Activated CD4-positive, alpha-beta T cell treated with anti-CD3 and anti-CD28 coated beads, Interleukin-2, amount 50 U/mL, for 24 hours (primary cell): Measurements from ENCODE around the gene CYB5A.

ENCODE experiments used
- DNase-seq, 2 donors: peaks; one replicate each; pipeline ENCODE4 v3.0.0-alpha.2; 2020; ENCODE audit warnings: low read depth in 1 of 2, low spot score in 1 of 2

CYB5A gene

DNA sequence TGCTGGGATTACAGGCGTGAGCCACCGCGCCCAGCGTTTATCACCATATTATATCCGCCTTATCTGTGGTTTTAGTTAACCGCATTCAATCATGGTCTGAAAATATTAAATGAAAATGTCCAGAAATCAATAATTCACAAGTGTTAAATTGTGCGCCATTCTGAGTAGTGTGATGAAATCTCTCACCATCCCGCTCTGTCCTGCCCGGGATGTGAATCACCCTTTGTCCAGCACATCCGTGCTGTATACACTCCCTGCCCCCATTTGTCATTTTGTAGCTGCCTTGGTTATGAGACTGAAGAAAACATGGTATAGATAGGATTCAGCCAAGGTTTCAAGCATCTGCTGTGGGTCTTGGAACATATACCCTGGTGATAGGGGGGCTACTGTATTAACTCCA is 72.7 kb downstream of the CYB5A start:
- DNase-seq, result no peak

DNA sequence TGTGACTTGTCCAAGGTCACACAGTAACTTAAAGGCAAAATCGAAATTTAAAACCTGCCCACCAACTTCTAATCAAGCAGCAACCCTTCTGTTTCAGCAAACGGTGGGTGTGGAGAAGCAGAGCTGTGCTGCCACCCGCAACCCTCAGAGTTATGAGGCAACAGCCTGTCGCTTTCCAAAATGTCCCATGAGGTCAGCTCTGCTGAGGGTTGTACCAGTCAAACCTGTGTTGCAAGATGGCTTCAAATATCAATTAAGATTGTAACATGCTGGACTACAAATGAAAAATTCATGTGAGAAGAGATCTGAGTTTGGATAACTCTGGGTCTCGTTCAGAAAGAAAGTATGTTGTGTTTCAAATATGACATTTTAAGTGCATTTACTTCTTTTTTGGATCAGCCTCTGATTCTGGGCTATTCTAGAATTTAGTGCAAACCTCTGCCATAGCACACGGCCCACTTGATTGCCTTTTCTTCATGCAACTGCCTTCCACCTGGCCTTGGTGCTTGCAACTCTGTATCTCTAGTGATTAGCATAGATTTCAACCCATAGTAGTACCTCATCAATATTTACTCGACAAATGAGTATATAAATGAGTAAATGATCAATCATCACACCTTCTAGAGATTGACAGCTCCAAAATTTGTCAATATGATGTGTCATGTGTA is 74.2 kb downstream of the CYB5A start:
- DNase-seq, result no peak

DNA sequence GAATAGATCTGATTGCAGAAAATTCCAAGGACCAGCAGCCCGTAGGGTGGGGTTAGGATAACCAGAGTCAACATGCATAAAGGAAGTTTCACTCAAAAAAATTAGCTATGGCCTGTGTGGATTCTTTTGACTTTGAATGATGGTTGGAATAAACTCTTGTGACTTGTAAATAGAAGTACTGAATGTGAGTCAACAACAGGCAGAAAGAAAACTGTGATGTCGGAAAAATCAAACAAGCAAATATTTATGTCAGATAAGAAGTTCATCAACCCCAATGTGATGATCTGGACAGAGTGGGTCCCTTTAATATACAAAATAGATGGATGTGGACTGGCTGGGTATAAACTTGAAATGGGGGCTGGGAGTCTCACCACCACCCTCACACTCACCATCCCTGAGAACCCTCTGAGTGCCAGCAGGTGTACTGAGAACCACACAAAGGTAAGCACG is 75.1 kb downstream of the CYB5A start:
- no peak for DNase-seq

DNA sequence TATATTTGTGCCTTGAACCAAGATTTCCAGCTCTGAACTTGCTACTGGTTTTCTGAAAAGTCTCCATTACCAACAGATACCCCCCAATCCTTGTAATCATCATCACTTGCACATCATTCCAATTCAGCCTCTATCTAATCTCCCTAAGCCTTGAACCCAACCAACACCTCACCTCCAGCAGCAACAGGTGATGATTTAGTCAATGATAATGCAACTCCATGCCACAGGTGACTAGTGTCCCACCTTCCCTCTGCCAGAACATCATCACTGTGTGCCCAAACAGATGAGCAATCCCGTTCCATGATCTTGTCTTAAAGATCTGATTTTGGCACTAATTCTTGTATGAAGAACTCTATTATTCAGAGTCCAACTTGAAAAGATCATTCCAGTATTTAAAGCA is 75.9 kb downstream of the CYB5A start:
- no peak for DNase-seq

DNA sequence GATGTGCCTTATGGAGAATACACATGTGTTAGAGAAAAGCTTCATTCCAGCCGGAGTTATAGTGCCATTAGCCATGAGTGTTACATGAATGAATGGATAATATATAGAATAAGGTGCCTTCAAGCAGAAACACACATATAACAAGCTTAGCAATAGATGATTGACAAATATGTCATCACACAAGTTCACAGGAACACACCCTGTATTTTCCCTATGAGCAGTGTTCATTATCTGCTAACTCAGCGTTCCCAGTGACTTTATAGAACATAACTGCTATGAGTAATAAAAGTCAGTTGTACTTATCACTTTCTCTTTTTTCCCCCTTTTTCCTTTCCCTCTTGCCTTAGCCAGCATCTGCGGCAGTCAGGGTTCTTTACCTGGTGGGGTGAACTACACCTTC is 78.3 kb downstream of the CYB5A start:
- DNase-seq, result no peak

DNA sequence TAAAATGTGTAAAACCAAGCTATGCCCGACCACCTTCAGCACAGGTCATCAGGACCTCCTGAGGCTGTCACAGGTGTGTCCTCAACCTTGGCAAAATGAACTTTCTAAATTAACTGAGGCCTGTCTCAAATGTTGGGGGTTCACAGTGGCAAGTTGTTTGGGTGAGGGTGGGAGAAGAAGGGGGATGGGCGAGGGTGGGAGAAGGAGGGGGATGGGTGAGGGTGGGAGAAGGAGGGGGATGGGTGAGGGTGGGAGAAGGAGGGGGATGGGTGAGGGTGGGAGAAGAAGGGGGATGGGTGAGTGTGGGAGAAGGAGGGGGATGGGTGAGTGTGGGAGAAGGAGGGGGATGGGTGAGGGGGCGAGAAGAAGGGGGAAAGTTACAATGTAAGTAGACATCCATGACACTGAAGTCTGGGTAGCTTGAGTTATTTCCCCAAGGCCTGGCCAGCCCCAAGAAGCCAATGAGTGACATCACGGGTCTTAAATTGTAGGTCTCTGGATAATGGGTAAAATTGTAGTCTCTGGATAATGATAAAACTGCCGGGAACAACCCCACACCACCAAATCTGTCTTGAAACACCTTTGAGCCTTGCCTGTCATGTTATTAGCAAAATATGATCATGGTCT is 87.1 kb downstream of the CYB5A start:
- no peak for DNase-seq

DNA sequence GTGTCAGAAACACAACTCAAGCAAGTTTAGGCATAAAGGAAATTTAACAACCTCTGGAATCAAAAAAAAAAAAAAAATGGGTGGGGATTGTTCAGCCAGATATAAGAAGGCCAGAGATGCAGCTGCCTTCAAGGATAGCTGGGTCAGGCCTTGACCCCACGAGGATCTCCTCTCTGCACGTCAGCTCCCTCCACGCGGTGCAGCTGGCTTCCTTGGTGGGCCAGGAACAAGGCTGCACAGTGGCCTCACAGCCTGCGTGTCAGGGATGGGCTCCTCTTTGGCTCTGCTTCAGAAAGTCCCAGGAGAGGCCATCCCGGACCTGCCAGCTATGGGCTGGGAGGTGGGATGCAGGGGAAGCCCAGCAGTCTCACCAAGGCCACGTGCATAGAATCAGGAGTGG is 88.0 kb downstream of the CYB5A start:
- no peak for DNase-seq
